Uterus (tissue), 2 donors: ENCODE measurements around the gene PPM1H.

Experiments
- POLR2A ChIP-seq, 2 donors: fragments of 450-650 bp; IDR thresholded peaks; one replicate each; pipeline ENCODE4 v1.6.1; 2016; ENCODE audit warnings: antibody characterized with exemption in 2 of 2, mild to moderate bottlenecking in 1 of 2, moderate library complexity in 1 of 2
- TF ChIP-seq, protein P1 (sequence below), 4 experiments: fragments of 200-600 bp in 2 of 4; fragments of 450-650 bp in 2 of 4; sonication (generic) in 2 of 4; IDR thresholded peaks; one replicate each; pipeline ENCODE4 v1.5.1; 2016 to 2019; ENCODE audit warnings: antibody characterized with exemption in 4 of 4, mild to moderate bottlenecking in 2 of 4, moderate library complexity in 1 of 4

DNA sequence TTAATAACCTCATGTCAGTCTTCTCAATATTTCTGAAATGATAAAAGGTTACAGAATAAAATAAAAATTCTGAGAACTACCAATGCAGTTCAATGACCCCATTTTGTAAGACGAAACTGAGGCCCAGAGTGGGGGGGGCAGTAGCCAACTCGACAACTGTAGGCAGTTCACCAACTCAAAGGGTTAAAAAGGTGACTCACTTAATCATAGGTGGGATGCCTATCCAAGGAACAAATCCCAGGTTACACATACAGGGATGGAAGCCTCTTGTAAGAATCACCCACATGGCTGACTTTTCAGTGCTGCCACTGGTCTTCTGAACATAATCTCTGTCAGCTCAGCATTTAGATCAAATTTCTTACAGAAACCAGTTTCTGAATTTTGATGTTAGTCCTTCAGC, 10.9 kb downstream of the PPM1H start:
- TF ChIP-seq POLR2A (IDR thresholded peaks at IDR 0.05): no peak
- TF ChIP-seq, protein P1, sequence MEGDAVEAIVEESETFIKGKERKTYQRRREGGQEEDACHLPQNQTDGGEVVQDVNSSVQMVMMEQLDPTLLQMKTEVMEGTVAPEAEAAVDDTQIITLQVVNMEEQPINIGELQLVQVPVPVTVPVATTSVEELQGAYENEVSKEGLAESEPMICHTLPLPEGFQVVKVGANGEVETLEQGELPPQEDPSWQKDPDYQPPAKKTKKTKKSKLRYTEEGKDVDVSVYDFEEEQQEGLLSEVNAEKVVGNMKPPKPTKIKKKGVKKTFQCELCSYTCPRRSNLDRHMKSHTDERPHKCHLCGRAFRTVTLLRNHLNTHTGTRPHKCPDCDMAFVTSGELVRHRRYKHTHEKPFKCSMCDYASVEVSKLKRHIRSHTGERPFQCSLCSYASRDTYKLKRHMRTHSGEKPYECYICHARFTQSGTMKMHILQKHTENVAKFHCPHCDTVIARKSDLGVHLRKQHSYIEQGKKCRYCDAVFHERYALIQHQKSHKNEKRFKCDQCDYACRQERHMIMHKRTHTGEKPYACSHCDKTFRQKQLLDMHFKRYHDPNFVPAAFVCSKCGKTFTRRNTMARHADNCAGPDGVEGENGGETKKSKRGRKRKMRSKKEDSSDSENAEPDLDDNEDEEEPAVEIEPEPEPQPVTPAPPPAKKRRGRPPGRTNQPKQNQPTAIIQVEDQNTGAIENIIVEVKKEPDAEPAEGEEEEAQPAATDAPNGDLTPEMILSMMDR (IDR thresholded peaks at IDR 0.05): no peak
